Loucy (cell line): ENCODE measurements around the gene ZNF385B.

Experiments used
- EZH2phosphoT487 ChIP-seq: fragments of 200-600 bp; IDR thresholded peaks from 2 replicates; pipeline ENCODE4 v1.6.1; 2018; ENCODE audit warnings: antibody characterized with exemption, mild to moderate bottlenecking, moderate library complexity, borderline replicate concordance
- TF ChIP-seq, protein P1 (sequence below): fragments of 200-600 bp; sonication (generic); conservative IDR thresholded peaks from 2 replicates; pipeline ENCODE4 v1.5.1; 2014; ENCODE audit warnings: mild to moderate bottlenecking, antibody characterized with exemption, low read length

DNA sequence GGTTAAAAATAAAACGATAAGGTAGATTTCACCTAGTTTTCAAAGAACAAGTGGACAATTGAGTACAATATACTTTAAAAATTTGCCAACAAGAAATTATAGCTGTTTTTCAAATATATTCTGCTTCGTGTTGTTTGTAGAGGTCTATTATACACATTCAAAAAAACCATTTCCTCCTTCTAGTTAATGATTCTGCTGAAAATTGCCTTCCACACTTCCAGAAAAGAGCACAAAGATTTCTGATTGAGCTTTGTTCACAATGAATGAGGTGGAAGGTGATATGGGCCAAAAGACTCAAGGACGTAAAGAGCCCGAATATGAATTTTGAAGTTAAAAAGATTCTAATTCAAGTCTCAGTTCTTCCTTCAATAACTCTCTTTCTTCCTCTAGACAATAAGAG lies 319.8 kb downstream of the ZNF385B start:
- TF ChIP-seq EZH2phosphoT487 = no peak
- TF ChIP-seq, protein P1, sequence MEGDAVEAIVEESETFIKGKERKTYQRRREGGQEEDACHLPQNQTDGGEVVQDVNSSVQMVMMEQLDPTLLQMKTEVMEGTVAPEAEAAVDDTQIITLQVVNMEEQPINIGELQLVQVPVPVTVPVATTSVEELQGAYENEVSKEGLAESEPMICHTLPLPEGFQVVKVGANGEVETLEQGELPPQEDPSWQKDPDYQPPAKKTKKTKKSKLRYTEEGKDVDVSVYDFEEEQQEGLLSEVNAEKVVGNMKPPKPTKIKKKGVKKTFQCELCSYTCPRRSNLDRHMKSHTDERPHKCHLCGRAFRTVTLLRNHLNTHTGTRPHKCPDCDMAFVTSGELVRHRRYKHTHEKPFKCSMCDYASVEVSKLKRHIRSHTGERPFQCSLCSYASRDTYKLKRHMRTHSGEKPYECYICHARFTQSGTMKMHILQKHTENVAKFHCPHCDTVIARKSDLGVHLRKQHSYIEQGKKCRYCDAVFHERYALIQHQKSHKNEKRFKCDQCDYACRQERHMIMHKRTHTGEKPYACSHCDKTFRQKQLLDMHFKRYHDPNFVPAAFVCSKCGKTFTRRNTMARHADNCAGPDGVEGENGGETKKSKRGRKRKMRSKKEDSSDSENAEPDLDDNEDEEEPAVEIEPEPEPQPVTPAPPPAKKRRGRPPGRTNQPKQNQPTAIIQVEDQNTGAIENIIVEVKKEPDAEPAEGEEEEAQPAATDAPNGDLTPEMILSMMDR = no peak
